ENCODE measurements around the gene NPBWR2. TPM values are rescaled to one million over a fixed set of nuclear protein-coding genes. Genes with fewer than 3 reads are reported as not detected.

The NPBWR2 gene
- total RNA-seq, 1 donor from 2014 or later = not detected

- intact Hi-C loops (cut with DNase I) = no loop called here
- TF ChIP-seq CTCF (IDR thresholded peaks at IDR 0.05) = no peak
- no peaks in the 10 kb centered on the region for H3K9me3 ChIP-seq
- peak; percentile 2 to 43 for DNase-seq (ENCODE audit: low spot score in 2 of 2)
- H3K27me3 ChIP-seq = no peaks in the 10 kb centered on the region
- H3K4me1 ChIP-seq = no peaks in the 10 kb centered on the region
- no peak overlapping the region for H3K4me3 ChIP-seq
- no peak overlapping the region for H3K27ac ChIP-seq
- no peaks in the 10 kb centered on the region for H3K36me3 ChIP-seq
Observed at GRCh38 chr20:64111841-64112641, 4.7 kb upstream of the NPBWR2 start.

- TF ChIP-seq CTCF (IDR thresholded peaks at IDR 0.05) = no peak
- Histone ChIP-seq H3K4me1 (no peaks in the 10 kb centered on the region), H3K4me3 (no peak overlapping the region), H3K36me3 (no peaks in the 10 kb centered on the region), H3K27ac (no peak overlapping the region), H3K9me3 (no peaks in the 10 kb centered on the region), H3K27me3 (no peaks in the 10 kb centered on the region)
- DNase-seq (ENCODE audit: low spot score in 2 of 2) = peak in 1 of 2 donors; percentile 1
- intact Hi-C loops (cut with DNase I) = no loop called here
Observed at GRCh38 chr20:64110411-64111068, 3.2 kb upstream of the NPBWR2 start.

- Histone ChIP-seq H3K4me3 (no peak overlapping the region), H3K36me3 (no peaks in the 10 kb centered on the region), H3K9me3 (no peaks in the 10 kb centered on the region), H3K27me3 (no peaks in the 10 kb centered on the region), H3K4me1 (no peaks in the 10 kb centered on the region), H3K27ac (no peak overlapping the region)
- intact Hi-C loops (cut with DNase I) = no loop called here
- no peak for TF ChIP-seq CTCF (IDR thresholded peaks at IDR 0.05)
- DNase-seq (ENCODE audit: low spot score in 2 of 2) = peak in 1 of 2 donors; percentile 48
Observed at GRCh38 chr20:64109831-64110391, 2.5 kb upstream of the NPBWR2 start.

- no peak overlapping the region for H3K27ac ChIP-seq
Observed at GRCh38 chr20:64108731-64109681, 1.6 kb upstream of the NPBWR2 start.

More at GRCh38 chr20:64108731-64109681, 1.6 kb upstream of the NPBWR2 start:
- TF ChIP-seq CTCF (IDR thresholded peaks at IDR 0.05) = no peak
- Histone ChIP-seq H3K9me3 (no peaks in the 10 kb centered on the region), H3K4me1 (no peaks in the 10 kb centered on the region), H3K36me3 (no peaks in the 10 kb centered on the region), H3K27me3 (no peaks in the 10 kb centered on the region), H3K4me3 (no peak overlapping the region)
- DNase-seq (ENCODE audit: low spot score in 2 of 2) = peak; percentile 3 to 42
- intact Hi-C loops (cut with DNase I) = no loop called here

Measured in ascending aorta (tissue), 2 donors.